Measurements from ENCODE around the gene EPS15. TPM values are rescaled to one million over a fixed set of nuclear protein-coding genes. Genes with fewer than 3 reads are reported as not detected.

The EPS15 gene
- total and polyA plus RNA-seq, 10 of the 15 experiments (the other 5 are each of a cell fraction or from before 2014, with no cell fraction given) = 24.7 to 87.8 (median 56.3) TPM

DNA sequence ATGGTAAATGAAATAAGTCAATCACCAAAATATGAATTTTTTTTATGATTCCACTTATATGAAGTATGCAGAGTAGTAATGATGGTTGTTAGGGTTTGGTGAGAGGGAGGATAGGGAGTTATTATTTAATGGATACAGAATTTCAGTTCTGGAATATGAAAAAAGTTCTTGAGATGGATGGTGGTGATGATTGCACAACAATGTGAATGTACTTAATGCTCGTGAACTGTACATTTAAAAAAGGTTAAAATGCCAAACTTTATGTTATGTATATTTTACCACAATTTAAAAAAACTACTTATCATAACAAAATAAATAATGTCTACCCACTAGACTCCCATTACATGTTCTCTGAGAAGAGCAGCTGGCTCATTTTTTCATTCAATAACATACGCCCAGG, 133.3 kb downstream of the EPS15 start (continued):
- no peak for TF ChIP-seq BACH1 (IDR thresholded peaks at IDR 0.05; ENCODE audit: borderline replicate concordance)
- TF ChIP-seq YY1 (IDR thresholded peaks at IDR 0.05; ENCODE audit: low read depth, low read length) = no peak

GRCh38 chr1:51381964-51382363, 137.1 kb downstream of the EPS15 start:
- Histone ChIP-seq H3K4me1 (ENCODE audit: control insufficient read depth, insufficient read depth, low read length) (no peaks in the 10 kb centered on the region), H3K9me3 (replicated peaks; ENCODE audit: control insufficient read depth, insufficient read depth, low read length) (peaks cover 7% of the 10 kb centered on the region; the same call in 2 of the 3 replicates), H2AFZ (ENCODE audit: control insufficient read depth, low read depth, low read length) (no peak overlapping the region), H3K4me2 (ENCODE audit: control insufficient read depth, insufficient read depth) (no peak overlapping the region), H3K9ac (ENCODE audit: control insufficient read depth, insufficient read depth, low read length) (no peak overlapping the region), H3K79me2 (ENCODE audit: control insufficient read depth, insufficient read depth, low read length) (no peaks in the 10 kb centered on the region), H3K4me3 (no peak overlapping the region), H3K36me3 (ENCODE audit: control insufficient read depth in 2 of 2, insufficient read depth in 2 of 2, low read length in 1 of 2) (peaks cover 3 to 16% of the 10 kb centered on the region in 2 experiments; a peak in 3 of 4 replicates), H4K20me1 (ENCODE audit: control insufficient read depth, insufficient read depth) (no peaks in the 10 kb centered on the region), H3K27ac (ENCODE audit: control insufficient read depth, insufficient read depth) (no peak overlapping the region), H3K27me3 (replicated peaks in 1 of 2; ENCODE audit: control insufficient read depth in 2 of 2, insufficient read depth in 2 of 2, low read length in 1 of 2) (no peaks in the 10 kb centered on the region)
- in situ Hi-C loops (cut with MboI) = no loop called here
- ChIA-PET POLR2A (no interaction called here), CTCF (interaction anchor here (1.9 kb wide), 1 partner anchor 13 kb away, joined by 4 read pairs; no protein-coding TSS in a partner anchor), SMC1A (ENCODE audit: uncharacterized antibody, unreplicated experiment) (interaction anchor here (0.5 kb wide), 1 partner anchor 1983 kb away, joined by 4 read pairs; no protein-coding TSS in a partner anchor), RAD21 (ENCODE audit: unreplicated experiment) (no interaction called here)
- intact Hi-C loops (cut with micrococcal nuclease; ENCODE audit: unreplicated experiment) = no loop called here
- no TSS peak for BruUV-seq (replicated peaks)
- ATAC-seq (no peak), DNase-seq (ENCODE audit: low read depth, low spot score) (no peak), FAIRE-seq (no peak)
- TF ChIP-seq NR2C2 (IDR thresholded peaks at IDR 0.05; ENCODE audit: borderline replicate concordance, control insufficient read depth, insufficient read length, low read depth) (no peak), MYB (IDR thresholded peaks at IDR 0.05; ENCODE audit: borderline replicate concordance, low read depth, low read length) (no peak), ETV6 (conservative IDR thresholded peaks at IDR 0.05 in 1 of 2, IDR thresholded peaks at IDR 0.05 in 1 of 2; ENCODE audit: borderline replicate concordance in 1 of 2, low read depth in 1 of 2) (no peak), TCF12 (IDR thresholded peaks at IDR 0.05; ENCODE audit: low read depth, low read length) (no peak), ZBTB11 (CRISPR knock-in tag; IDR thresholded peaks at IDR 0.05) (no peak), MXI1 (IDR thresholded peaks at IDR 0.05; ENCODE audit: low read depth, low read length) (no peak), ATF3 (IDR thresholded peaks at IDR 0.05; ENCODE audit: borderline replicate concordance, extremely low read depth, low read depth, low read length) (no peak), RUNX3 (IDR thresholded peaks at IDR 0.05; ENCODE audit: low read length) (no peak), STAT1 (conservative IDR thresholded peaks at IDR 0.05) (no peak), SMC3 (IDR thresholded peaks at IDR 0.05; ENCODE audit: borderline replicate concordance, low read length) (no peak), SUPT20H (IDR thresholded peaks at IDR 0.05; ENCODE audit: borderline replicate concordance, control insufficient read depth, low read depth, low read length) (no peak), MEF2A (IDR thresholded peaks at IDR 0.05; ENCODE audit: insufficient read depth, low read depth, low read length) (no peak)
- TF ChIP-seq, protein P1, sequence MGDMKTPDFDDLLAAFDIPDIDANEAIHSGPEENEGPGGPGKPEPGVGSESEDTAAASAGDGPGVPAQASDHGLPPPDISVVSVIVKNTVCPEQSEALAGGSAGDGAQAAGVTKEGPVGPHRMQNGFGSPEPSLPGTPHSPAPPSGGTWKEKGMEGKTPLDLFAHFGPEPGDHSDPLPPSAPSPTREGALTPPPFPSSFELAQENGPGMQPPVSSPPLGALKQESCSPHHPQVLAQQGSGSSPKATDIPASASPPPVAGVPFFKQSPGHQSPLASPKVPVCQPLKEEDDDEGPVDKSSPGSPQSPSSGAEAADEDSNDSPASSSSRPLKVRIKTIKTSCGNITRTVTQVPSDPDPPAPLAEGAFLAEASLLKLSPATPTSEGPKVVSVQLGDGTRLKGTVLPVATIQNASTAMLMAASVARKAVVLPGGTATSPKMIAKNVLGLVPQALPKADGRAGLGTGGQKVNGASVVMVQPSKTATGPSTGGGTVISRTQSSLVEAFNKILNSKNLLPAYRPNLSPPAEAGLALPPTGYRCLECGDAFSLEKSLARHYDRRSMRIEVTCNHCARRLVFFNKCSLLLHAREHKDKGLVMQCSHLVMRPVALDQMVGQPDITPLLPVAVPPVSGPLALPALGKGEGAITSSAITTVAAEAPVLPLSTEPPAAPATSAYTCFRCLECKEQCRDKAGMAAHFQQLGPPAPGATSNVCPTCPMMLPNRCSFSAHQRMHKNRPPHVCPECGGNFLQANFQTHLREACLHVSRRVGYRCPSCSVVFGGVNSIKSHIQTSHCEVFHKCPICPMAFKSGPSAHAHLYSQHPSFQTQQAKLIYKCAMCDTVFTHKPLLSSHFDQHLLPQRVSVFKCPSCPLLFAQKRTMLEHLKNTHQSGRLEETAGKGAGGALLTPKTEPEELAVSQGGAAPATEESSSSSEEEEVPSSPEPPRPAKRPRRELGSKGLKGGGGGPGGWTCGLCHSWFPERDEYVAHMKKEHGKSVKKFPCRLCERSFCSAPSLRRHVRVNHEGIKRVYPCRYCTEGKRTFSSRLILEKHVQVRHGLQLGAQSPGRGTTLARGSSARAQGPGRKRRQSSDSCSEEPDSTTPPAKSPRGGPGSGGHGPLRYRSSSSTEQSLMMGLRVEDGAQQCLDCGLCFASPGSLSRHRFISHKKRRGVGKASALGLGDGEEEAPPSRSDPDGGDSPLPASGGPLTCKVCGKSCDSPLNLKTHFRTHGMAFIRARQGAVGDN (IDR thresholded peaks at IDR 0.05) = no peak
